HepG2 (cell line): ENCODE data around the gene CARMIL3. TPM values are rescaled to one million over a fixed set of nuclear protein-coding genes. Genes with fewer than 3 reads are reported as not detected.

Source experiments
- CEBPG ChIP-seq: IDR thresholded peaks from 2 replicates; pipeline ENCODE4 v1.6.1; 2016
- CHD2 ChIP-seq: IDR thresholded peaks from 2 replicates; pipeline ENCODE4 v1.6.1; 2011; ENCODE audit warnings: low read depth, low read length, improper control_type of control experiment
- HOXA7 ChIP-seq: sonication (generic); formaldehyde crosslinking; IDR thresholded peaks from 2 replicates; pipeline ENCODE4 v1.8.1; 2022; ENCODE audit warnings: mild to moderate bottlenecking, missing genetic modification reagents, moderate library complexity
- KDM5B ChIP-seq: sonication (generic); formaldehyde crosslinking; IDR thresholded peaks from 2 replicates; pipeline ENCODE4 v1.4.0; 2020; ENCODE audit warnings: missing genetic modification reagents, mild to moderate bottlenecking, borderline replicate concordance
- NFE2L1 ChIP-seq: sonication (generic); formaldehyde crosslinking; IDR thresholded peaks from 2 replicates; pipeline ENCODE4 v1.4.0; 2020; ENCODE audit warnings: missing genetic modification reagents, mild to moderate bottlenecking, borderline replicate concordance
- NFRKB ChIP-seq: fragments of 450-650 bp; IDR thresholded peaks from 2 replicates; pipeline ENCODE4 v1.6.1; 2017
- PAXIP1 ChIP-seq: sonication (generic); formaldehyde crosslinking; conservative IDR thresholded peaks from 2 replicates; pipeline ENCODE4 v1.4.0; 2020; ENCODE audit warnings: mild to moderate bottlenecking, missing genetic modification reagents, moderate library complexity
- PREB ChIP-seq: sonication (generic); formaldehyde crosslinking; IDR thresholded peaks from 2 replicates; pipeline ENCODE4 v1.4.0; 2020; ENCODE audit warnings: missing genetic modification reagents
- RAD21 ChIP-seq: fragments of 450-650 bp; formaldehyde crosslinking; IDR thresholded peaks from 2 replicates; pipeline ENCODE4 v1.5.0; 2020; ENCODE audit warnings: mild to moderate bottlenecking
- SIX1 ChIP-seq: sonication (generic); formaldehyde crosslinking; IDR thresholded peaks from 2 replicates; pipeline ENCODE4 v1.4.0; 2020; ENCODE audit warnings: missing genetic modification reagents, borderline replicate concordance
- SNAPC2 ChIP-seq: sonication (generic); formaldehyde crosslinking; IDR thresholded peaks from 2 replicates; pipeline ENCODE4 v1.8.1; 2022; ENCODE audit warnings: mild to moderate bottlenecking, missing genetic modification reagents
- SSRP1 ChIP-seq: IDR thresholded peaks from 2 replicates; pipeline ENCODE4 v1.6.1; 2016; ENCODE audit warnings: control low read depth
- TBP ChIP-seq: sonication (generic); formaldehyde crosslinking; IDR thresholded peaks from 2 replicates; pipeline ENCODE4 v1.5.0; 2020; ENCODE audit warnings: missing genetic modification reagents
- ZBTB33 ChIP-seq: sonication (generic); formaldehyde crosslinking; IDR thresholded peaks from 2 replicates; pipeline ENCODE4 v1.4.0; 2020; ENCODE audit warnings: missing genetic modification reagents
- ZBTB49 ChIP-seq: sonication (generic); formaldehyde crosslinking; IDR thresholded peaks from 2 replicates; pipeline ENCODE4 v1.4.0; 2020; ENCODE audit warnings: missing genetic modification reagents, borderline replicate concordance
- ZFP41 ChIP-seq: sonication (generic); formaldehyde crosslinking; IDR thresholded peaks from 2 replicates; pipeline ENCODE4 v1.4.0; 2020; ENCODE audit warnings: mild to moderate bottlenecking, missing genetic modification reagents, borderline replicate concordance
- ZNF17 ChIP-seq: sonication (generic); formaldehyde crosslinking; IDR thresholded peaks from 2 replicates; pipeline ENCODE4 v1.5.0; 2020; ENCODE audit warnings: mild to moderate bottlenecking, missing genetic modification reagents
- ZNF256 ChIP-seq: sonication (generic); formaldehyde crosslinking; conservative IDR thresholded peaks from 2 replicates; pipeline ENCODE4 v1.4.0; 2020; ENCODE audit warnings: missing genetic modification reagents
- ZNF704 ChIP-seq: sonication (generic); formaldehyde crosslinking; IDR thresholded peaks from 2 replicates; pipeline ENCODE4 v1.8.1; 2023; ENCODE audit warnings: mild to moderate bottlenecking, inconsistent platforms, moderate library complexity, missing genetic modification reagents, borderline replicate concordance
- polyA plus RNA-seq, 8 experiments: library from polyadenylated mRNA; depleted of rRNA in 3 of 8; stranded (reverse) in 7 of 8; unstranded in 1 of 8; fragments of >200 nt; fragmentation: Illumina TruSeq in 4 of 8; extraction: Trizol in 4 of 8; gene quantifications; 2 replicates each; pipeline versions ENCODE4 v1.2.1 to v1.2.3, GENCODE V29; 2011 to 2016; ENCODE audit warnings: low read depth in 4 of 8, missing spikeins in 1 of 8, mixed read lengths in 1 of 8; ENCODE audit not compliant: insufficient read depth in 1 of 8
- total RNA-seq, 5 experiments: library from RNA; depleted of rRNA; stranded (reverse); fragments of >200 nt; fragmentation: Illumina TruSeq; extraction: Trizol; gene quantifications; 2 replicates each; pipeline ENCODE4 v1.2.3, GENCODE V29; 2016; ENCODE audit warnings: low read depth in 1 of 5

CARMIL3 gene
- total and polyA plus RNA-seq, 2 of the 13 experiments (the other 11 are each of a cell fraction or from before 2014, with no cell fraction given): 0.27 to 0.55 TPM

- TF ChIP-seq SSRP1 (CRISPR knock-in tag) (no peak), KDM5B (CRISPR knock-in tag) (peak; percentile 61; the same call in 1 of the 2 replicates), ZBTB33 (CRISPR knock-in tag) (no peak), NFE2L1 (no peak), RAD21 (peak; percentile 55; the same call in 1 of the 2 replicates), ZFP41 (CRISPR knock-in tag) (0 out of 2 replicates have a peak, but pooled peaks have one; percentile 65), TBP (CRISPR knock-in tag) (no peak), SNAPC2 (CRISPR knock-in tag) (no peak), NFRKB (no peak), PREB (CRISPR knock-in tag) (no peak), CHD2 (no peak), ZNF704 (CRISPR knock-in tag) (0 out of 2 replicates have a peak, but pooled peaks have one; percentile 74), ZNF256 (CRISPR knock-in tag) (peak; percentile 89; the same call in 1 of the 2 replicates), HOXA7 (CRISPR knock-in tag) (no peak), SIX1 (CRISPR knock-in tag) (no peak; the same call in 1 of the 2 replicates), CEBPG (no peak), PAXIP1 (CRISPR knock-in tag) (0 out of 2 replicates have a peak, but pooled peaks have one; percentile 15), ZBTB49 (CRISPR knock-in tag) (peak; percentile 55; the same call in 1 of the 2 replicates), ZNF17 (CRISPR knock-in tag) (no peak)
Observed at GRCh38 chr14:24080888-24081738, 29.3 kb downstream of the CARMIL3 start (continued).
